ENCODE results near the gene PTPN12. TPM values are rescaled to one million over a fixed set of nuclear protein-coding genes. Genes with fewer than 3 reads are reported as not detected.

Gene PTPN12
- total and polyA plus RNA-seq, 2 of the 4 experiments (the other 2 are of a cell fraction) = 24.7 to 31.0 TPM

DNA sequence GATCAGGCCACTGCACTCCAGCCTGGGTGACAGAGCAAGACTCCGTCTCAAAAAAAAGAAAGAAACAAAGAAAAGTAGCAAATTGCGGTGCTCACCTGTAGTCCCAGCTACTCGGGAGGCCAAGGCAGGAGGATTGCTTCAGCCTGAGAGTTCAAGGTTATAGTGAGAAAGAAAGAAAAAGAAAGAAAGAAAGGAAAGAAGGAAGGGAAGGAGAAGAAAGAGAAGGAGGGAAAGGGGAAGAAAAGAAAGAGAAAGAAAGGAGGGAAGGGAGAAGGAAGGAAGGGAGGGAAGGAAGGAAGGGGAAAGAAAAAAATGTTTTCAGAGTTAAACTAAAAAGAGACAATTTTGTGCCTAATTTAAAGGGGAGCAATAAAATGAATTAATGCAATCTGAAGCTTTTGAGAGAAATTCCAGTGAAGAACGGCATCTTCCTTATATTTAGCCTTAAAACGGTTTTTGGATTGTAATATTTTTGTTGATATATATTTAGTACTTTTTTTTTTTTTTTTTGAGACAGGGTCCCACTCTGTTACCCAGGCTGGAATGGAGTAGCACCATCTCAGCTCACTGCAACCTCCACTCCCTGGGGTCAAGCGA lies 111.7 kb downstream of the PTPN12 start (continued):
- no peak for TF ChIP-seq BHLHE40 (IDR thresholded peaks at IDR 0.05; ENCODE audit: low read depth, low read length)

DNA sequence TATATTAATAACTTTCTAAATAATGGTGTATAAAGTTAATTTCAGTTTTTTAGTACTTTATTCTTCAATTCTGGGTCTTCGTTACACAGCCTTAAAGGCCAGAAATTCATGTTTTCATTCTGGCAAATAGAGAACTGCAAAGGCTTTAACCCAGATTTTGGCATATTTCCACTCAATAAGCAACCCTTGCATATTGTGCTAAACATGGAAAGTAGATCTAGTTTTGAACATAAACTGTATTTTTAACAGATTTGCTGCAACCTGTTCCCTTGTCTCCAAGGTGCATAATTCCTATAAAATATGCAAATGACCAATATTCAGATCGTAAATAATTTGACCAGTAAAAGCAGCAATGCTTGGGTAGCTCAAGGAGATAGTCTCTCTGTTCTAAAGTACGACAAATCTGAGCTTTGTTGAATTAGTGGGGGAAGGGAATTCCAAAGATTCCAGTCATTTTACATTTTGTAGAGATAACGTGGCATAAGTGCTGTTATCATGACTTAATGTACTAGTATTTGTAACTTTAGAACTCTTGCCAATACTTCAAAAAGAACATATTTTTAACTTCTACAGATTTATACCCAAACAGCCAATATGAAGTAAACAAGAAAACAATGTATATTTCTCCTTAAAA lies 112.7 kb downstream of the PTPN12 start:
- Histone ChIP-seq H3K56ac (ENCODE audit: extremely low read depth, insufficient read depth, low read length) (no peak overlapping the region), H2BK120ac (ENCODE audit: low read depth, low read length) (peak overlapping the region; percentile 12; the same call in 1 of the 2 replicates), H3K9me3 (ENCODE audit: control insufficient read depth, insufficient read depth, low read length) (no peaks in the 10 kb centered on the region), H3K27me3 (ENCODE audit: control insufficient read depth, insufficient read depth, low read length) (no peaks in the 10 kb centered on the region), H2AK9ac (replicated peaks; ENCODE audit: low read depth, low read length, poor library complexity) (no peak overlapping the region), H4K91ac (ENCODE audit: insufficient read depth, low read depth, low read length) (no peak overlapping the region), H2AFZ (replicated peaks; ENCODE audit: low read length, poor library complexity) (no peak overlapping the region), H4K20me1 (ENCODE audit: insufficient read depth, low read length) (no peaks in the 10 kb centered on the region), H3K9me1 (ENCODE audit: insufficient read depth, low read length) (0 out of 2 replicates have a peak, but pooled peaks cover 3% of the 10 kb centered on the region), H2BK5ac (ENCODE audit: low read depth, low read length, poor library complexity, severe bottlenecking) (peak overlapping the region; percentile 94), H3K4me1 (ENCODE audit: control insufficient read depth, insufficient read depth, low read length) (peaks cover 6% of the 10 kb centered on the region; the same call in 1 of the 2 replicates), H3K27ac (ENCODE audit: insufficient read depth, low read length) (no peak overlapping the region), H3K9ac (ENCODE audit: low read depth, low read length) (no peak overlapping the region), H2AK5ac (ENCODE audit: low read depth, low read length) (no peak overlapping the region), H4K8ac (ENCODE audit: low read depth in 2 of 2, low read length in 2 of 2) (no peak overlapping the region; a peak in 1 of 4 replicates), H3K79me1 (ENCODE audit: low read depth in 1 of 2, low read length in 2 of 2) (peaks cover 5 to 28% of the 10 kb centered on the region in 2 experiments; a peak in 3 of 4 replicates), H3K36me3 (ENCODE audit: control insufficient read depth, insufficient read depth, low read length) (peaks cover 18% of the 10 kb centered on the region), H2BK20ac (ENCODE audit: low read depth, low read length) (0 out of 2 replicates have a peak overlapping the region, but pooled peaks have one; percentile 16), H3K14ac (replicated peaks; ENCODE audit: low read depth, low read length) (no peak overlapping the region), H3K4me2 (ENCODE audit: low read depth, low read length) (peak overlapping the region; percentile 94; the same call in 1 of the 2 replicates), H3K23ac (ENCODE audit: low read depth, low read length) (no peak overlapping the region), H4K5ac (ENCODE audit: low read depth, low read length) (no peak overlapping the region; the same call in 1 of the 2 replicates), H2BK15ac (ENCODE audit: low read depth, low read length) (no peak overlapping the region), H3K18ac (ENCODE audit: low read depth, low read length) (peak overlapping the region; percentile 63; the same call in 1 of the 2 replicates), H3K4ac (ENCODE audit: low read depth, low read length) (no peak overlapping the region), H3K4me3 (ENCODE audit: insufficient read depth, low read depth, low read length) (no peak overlapping the region)
- TF ChIP-seq, protein P1, sequence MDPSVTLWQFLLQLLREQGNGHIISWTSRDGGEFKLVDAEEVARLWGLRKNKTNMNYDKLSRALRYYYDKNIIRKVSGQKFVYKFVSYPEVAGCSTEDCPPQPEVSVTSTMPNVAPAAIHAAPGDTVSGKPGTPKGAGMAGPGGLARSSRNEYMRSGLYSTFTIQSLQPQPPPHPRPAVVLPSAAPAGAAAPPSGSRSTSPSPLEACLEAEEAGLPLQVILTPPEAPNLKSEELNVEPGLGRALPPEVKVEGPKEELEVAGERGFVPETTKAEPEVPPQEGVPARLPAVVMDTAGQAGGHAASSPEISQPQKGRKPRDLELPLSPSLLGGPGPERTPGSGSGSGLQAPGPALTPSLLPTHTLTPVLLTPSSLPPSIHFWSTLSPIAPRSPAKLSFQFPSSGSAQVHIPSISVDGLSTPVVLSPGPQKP (IDR thresholded peaks at IDR 0.05; ENCODE audit: borderline replicate concordance, low read depth, low read length) = no peak
- TF ChIP-seq RAD21 (IDR thresholded peaks at IDR 0.05; ENCODE audit: low read length) (no peak), RFX5 (IDR thresholded peaks at IDR 0.05; ENCODE audit: low read depth, low read length) (no peak), POLR2A (IDR thresholded peaks at IDR 0.05; ENCODE audit: low read depth, low read length) (no peak), CEBPB (IDR thresholded peaks at IDR 0.05; ENCODE audit: low read depth, low read length) (no peak)
- ChIA-PET CTCF (interaction anchor here (0.6 to 1.4 kb wide), 2 partner anchors 109 to 283 kb away, joined by 3 to 6 read pairs; no protein-coding TSS in a partner anchor), POLR2A (ENCODE audit: unreplicated experiment) (no interaction called here)
- no CpG with 5 or more reads among the region's 4 CpGs for WGBS, 2 experiments (ENCODE audit: extremely low coverage in 2 of 2, insufficient read length in 1 of 2)
- DNase-seq (peak; percentile 81), ATAC-seq (ENCODE audit: low read depth) (peak; percentile 81)
- in situ Hi-C loops (cut with MboI; ENCODE audit: low sequenced_read_pairs) = loop anchor here (25.0 kb wide), 1 partner anchor 287 kb away; no protein-coding TSS in a partner anchor
- intact Hi-C loops (cut with micrococcal nuclease) = loop anchor here (5.0 kb wide), 1 partner anchor 267 kb away; no protein-coding TSS in a partner anchor
- dilution Hi-C loops (cut with HindIII; ENCODE audit: low sequenced_read_pairs, unreplicated experiment) = no loop called here
- no TSS peak for BruUV-seq (replicated peaks)

Measured in IMR-90 (cell line).